GM21737 (cell line): ENCODE results near the gene UTRN.

Experiments used
- ATAC-seq: cut with Tn5 transposase; IDR thresholded peaks from one replicate; pipeline ENCODE4 v1.9.1; 2021; ENCODE audit warnings: mild to moderate bottlenecking, moderate library complexity; ENCODE audit not compliant: unreplicated experiment

The UTRN gene

GRCh38 chr6:144284783-144285547, at the start of gene UTRN:
UTRN (plus strand) TSS chr6:144285335; CDS start chr6:144291829, 6,494 bp downstream.
- peak; percentile 64 for ATAC-seq

GRCh38 chr6:144244688-144245087, 40.4 kb upstream of the UTRN start:
- ATAC-seq, result no peak

GRCh38 chr6:144246988-144247387, 38.1 kb upstream of the UTRN start:
- no peak for ATAC-seq

- ATAC-seq, result no peak
Observed at GRCh38 chr6:144248003-144248402, 37.1 kb upstream of the UTRN start.

GRCh38 chr6:144248476-144249301, 36.4 kb upstream of the UTRN start:
- no peak for ATAC-seq

GRCh38 chr6:144250276-144250675, 34.9 kb upstream of the UTRN start:
- ATAC-seq, result no peak

GRCh38 chr6:144252259-144252658, 32.9 kb upstream of the UTRN start:
- ATAC-seq, result no peak

- ATAC-seq, result no peak
Observed at GRCh38 chr6:144259986-144260385, 25.1 kb upstream of the UTRN start.

GRCh38 chr6:144262470-144263369, 22.4 kb upstream of the UTRN start:
- ATAC-seq, result no peak

GRCh38 chr6:144263786-144264185, 21.3 kb upstream of the UTRN start:
- no peak for ATAC-seq

GRCh38 chr6:144264270-144265060, 20.7 kb upstream of the UTRN start:
- ATAC-seq, result no peak

- peak; percentile 10 for ATAC-seq
Observed at GRCh38 chr6:144265061-144265357, 20.1 kb upstream of the UTRN start.

- ATAC-seq, result peak; percentile 91
Observed at GRCh38 chr6:144265390-144265789, 19.7 kb upstream of the UTRN start.

GRCh38 chr6:144266091-144266649, 19.0 kb upstream of the UTRN start:
- no peak for ATAC-seq

GRCh38 chr6:144268794-144269349, 16.3 kb upstream of the UTRN start:
- ATAC-seq, result no peak

GRCh38 chr6:144277174-144277573, 8.0 kb upstream of the UTRN start:
- no peak for ATAC-seq

GRCh38 chr6:144277605-144278227, 7.4 kb upstream of the UTRN start:
- no peak for ATAC-seq

- no peak for ATAC-seq
Observed at GRCh38 chr6:144278659-144279314, 6.3 kb upstream of the UTRN start.
